H1 (cell line): Measurements from ENCODE around the gene PI4KA. TPM values are rescaled to one million over a fixed set of nuclear protein-coding genes. Genes with fewer than 3 reads are reported as not detected.

ENCODE experiments used
- CTCF ChIA-PET: fragments of 300-600 bp; sonication (Branson Sonifier 250); formaldehyde crosslinking; loops from one replicate; lab custom pipeline; 2021; ENCODE audit not compliant: partially characterized antibody; lab: Charles Lee
- POLR2A ChIA-PET: fragments of 300-600 bp; sonication (Branson Sonifier 250); formaldehyde crosslinking; loops from one replicate; lab custom pipeline; 2021; ENCODE audit warnings: inconsistent platforms; ENCODE audit not compliant: partially characterized antibody; lab: Charles Lee
- DNase-seq, 2 experiments: peaks; one replicate each; pipeline versions ENCODE4 v3.0.0 to v3.0.0-alpha.2; 2010 to 2022; ENCODE audit warnings: low spot score in 2 of 2, low read depth in 1 of 2, mixed read lengths in 1 of 2
- FAIRE-seq: peaks from 2 replicates; lab custom pipeline; 2011; peaks lifted over from hg19 to GRCh38; lab: Jason Lieb, UNC
- H2AFZ ChIP-seq: 2 replicates; pipeline ENCODE4 v1.8.1; 2012; ENCODE audit warnings: low read length, inconsistent platforms
- H2AK5ac ChIP-seq: 2 replicates; pipeline ENCODE4 v1.6.1; 2013; ENCODE audit warnings: low read depth, low read length
- H2BK120ac ChIP-seq: replicated peaks from 2 replicates; pipeline ENCODE3; 2013; ENCODE audit warnings: low read depth, low read length, inconsistent platforms
- H2BK12ac ChIP-seq: 2 replicates; pipeline ENCODE4 v1.6.1; 2013; ENCODE audit warnings: low read depth, low read length
- H2BK15ac ChIP-seq: 2 replicates; pipeline ENCODE4 v1.6.1; 2013; ENCODE audit warnings: low read length
- H2BK20ac ChIP-seq: 2 replicates; pipeline ENCODE4 v1.6.1; 2013; ENCODE audit warnings: low read length
- H2BK5ac ChIP-seq: 2 replicates; pipeline ENCODE4 v1.6.1; 2013; ENCODE audit warnings: low read depth, low read length
- H3K14ac ChIP-seq: 2 replicates; pipeline ENCODE4 v1.6.1; 2013; ENCODE audit warnings: inconsistent platforms; ENCODE audit not compliant: insufficient read length
- H3K18ac ChIP-seq: 2 replicates; pipeline ENCODE4 v1.6.1; 2013; ENCODE audit warnings: low read length; ENCODE audit errors: extremely low read depth
- H3K23ac ChIP-seq: 2 replicates; pipeline ENCODE4 v1.6.1; 2013; ENCODE audit warnings: inconsistent platforms; ENCODE audit not compliant: insufficient read length
- H3K23me2 ChIP-seq: 2 replicates; pipeline ENCODE4 v1.6.1; 2013; ENCODE audit warnings: low read depth, low read length
- H3K27ac ChIP-seq: 2 replicates; pipeline ENCODE4 v1.6.1; 2011; ENCODE audit warnings: low read depth, low read length, inconsistent platforms
- H3K27me3 ChIP-seq, 4 experiments: replicated peaks in 1 of 4; 1 replicate in 1 of 4; 2 replicates in 3 of 4; pipeline versions ENCODE4 v1.6.1 to v1.8.1; 2011 to 2013; ENCODE audit warnings: low read length in 3 of 4, mild to moderate bottlenecking in 3 of 4, inconsistent platforms in 2 of 4, mixed read lengths in 2 of 4, moderate library complexity in 1 of 4; ENCODE audit not compliant: control insufficient read depth in 3 of 4, insufficient read depth in 3 of 4; ENCODE audit errors: extremely low read depth in 1 of 4
- H3K36me3 ChIP-seq, 4 experiments: 2 replicates each; pipeline versions ENCODE4 v1.6.1 to v1.8.1; 2011 to 2013; ENCODE audit warnings: mild to moderate bottlenecking in 4 of 4, low read length in 3 of 4, moderate library complexity in 2 of 4, control low read depth in 1 of 4, inconsistent platforms in 1 of 4; ENCODE audit not compliant: insufficient read depth in 4 of 4, control insufficient read depth in 2 of 4
- H3K4ac ChIP-seq: replicated peaks from 2 replicates; pipeline ENCODE3; 2013; ENCODE audit warnings: low read length, low read depth, mixed read lengths, inconsistent platforms; ENCODE audit not compliant: insufficient read length
- H3K4me1 ChIP-seq, 4 experiments: replicated peaks in 1 of 4; 1 replicate in 1 of 4; 2 replicates in 3 of 4; pipeline versions ENCODE4 v1.6.1 to v1.8.1; 2011 to 2013; ENCODE audit warnings: low read length in 3 of 4, inconsistent platforms in 2 of 4, mixed read lengths in 1 of 4; ENCODE audit not compliant: insufficient read depth in 4 of 4, control insufficient read depth in 3 of 4
- H3K4me2 ChIP-seq, 2 experiments: 2 replicates each; pipeline versions ENCODE4 v1.6.1 to v1.8.1; 2011 to 2013; ENCODE audit warnings: low read depth in 2 of 2, low read length in 2 of 2, control low read depth in 1 of 2, inconsistent platforms in 1 of 2, mild to moderate bottlenecking in 1 of 2; ENCODE audit not compliant: insufficient read depth in 1 of 2
- H3K4me3 ChIP-seq, 4 experiments: fragments of 200-600, 300-600 bp in 1 of 4; sonication (generic), shearing (Covaris generic), sonication (Bioruptor Twin) in 1 of 4; 2 replicates each; pipeline versions ENCODE4 v1.5.1 to v1.8.1; 2011 to 2016; ENCODE audit warnings: low read length in 4 of 4, low read depth in 3 of 4, control low read depth in 2 of 4, inconsistent platforms in 2 of 4, mild to moderate bottlenecking in 2 of 4, mixed read lengths in 1 of 4, moderate library complexity in 1 of 4; ENCODE audit not compliant: insufficient read depth in 2 of 4; ENCODE audit errors: extremely low read depth in 1 of 4
- H3K56ac ChIP-seq: replicated peaks from 2 replicates; pipeline ENCODE3; 2013; ENCODE audit warnings: low read depth, mild to moderate bottlenecking, mixed read lengths, low read length, inconsistent platforms; ENCODE audit not compliant: insufficient read length
- H3K79me1 ChIP-seq: 2 replicates; pipeline ENCODE4 v1.6.1; 2013; ENCODE audit warnings: low read depth, low read length, control low read depth
- H3K79me2 ChIP-seq, 2 experiments: 2 replicates each; pipeline versions ENCODE4 v1.6.1 to v1.8.1; 2012 to 2013; ENCODE audit warnings: low read length in 2 of 2, mild to moderate bottlenecking in 2 of 2, inconsistent platforms in 1 of 2; ENCODE audit not compliant: insufficient read depth in 2 of 2, control insufficient read depth in 1 of 2
- H3K9ac ChIP-seq, 4 experiments: replicated peaks in 1 of 4; 1 replicate in 1 of 4; 2 replicates in 3 of 4; pipeline versions ENCODE4 v1.6.1 to v1.8.1; 2011 to 2013; ENCODE audit warnings: low read depth in 3 of 4, low read length in 3 of 4, control low read depth in 2 of 4, mild to moderate bottlenecking in 2 of 4, moderate library complexity in 2 of 4, inconsistent platforms in 1 of 4; ENCODE audit errors: extremely low read depth in 1 of 4
- H3K9me3 ChIP-seq, 2 experiments: 2 replicates each; pipeline versions ENCODE4 v1.6.1 to v1.8.1; 2012 to 2013; ENCODE audit warnings: mild to moderate bottlenecking in 2 of 2, moderate library complexity in 2 of 2, control low read depth in 1 of 2, inconsistent platforms in 1 of 2, low read depth in 1 of 2, low read length in 1 of 2, mixed read lengths in 1 of 2; ENCODE audit not compliant: insufficient read depth in 2 of 2
- H4K20me1 ChIP-seq, 2 experiments: replicated peaks in 1 of 2; 2 replicates each; pipeline versions ENCODE3 to v1.8.1; 2011 to 2013; ENCODE audit warnings: inconsistent platforms in 2 of 2, low read length in 2 of 2, mild to moderate bottlenecking in 1 of 2; ENCODE audit not compliant: insufficient read depth in 2 of 2, control insufficient read depth in 1 of 2
- H4K5ac ChIP-seq: 2 replicates; pipeline ENCODE4 v1.6.1; 2013; ENCODE audit warnings: low read length, low read depth, mixed read lengths, inconsistent platforms; ENCODE audit not compliant: insufficient read length
- H4K8ac ChIP-seq: 2 replicates; pipeline ENCODE4 v1.8.0; 2013; ENCODE audit warnings: mild to moderate bottlenecking, moderate library complexity, low read length, inconsistent platforms; ENCODE audit not compliant: insufficient read depth; ENCODE audit errors: extremely low read depth
- H4K91ac ChIP-seq: replicated peaks from 2 replicates; pipeline ENCODE3; 2013; ENCODE audit warnings: low read length, mixed read lengths, inconsistent platforms; ENCODE audit not compliant: insufficient read length
- MAFK ChIP-seq: IDR thresholded peaks from 2 replicates; pipeline ENCODE4 v1.6.1; 2012; ENCODE audit warnings: low read depth, mild to moderate bottlenecking, improper control_type of control experiment, low read length
- WGBS, 2 experiments: shearing (Covaris generic) in 1 of 2; methylation state at CpG; one replicate each; pipeline versions ENCODE4 v1.1.6 to v1.1.7; 2013 to 2015; ENCODE audit warnings: low lambda C conversion rate in 2 of 2, mixed read lengths in 2 of 2, inconsistent platforms in 1 of 2, low coverage in 1 of 2, missing lambda C conversion rate in 1 of 2; ENCODE audit not compliant: insufficient replicate concordance in 2 of 2, insufficient coverage in 1 of 2, insufficient read length in 1 of 2; ENCODE audit errors: extremely low coverage in 1 of 2, missing lambda C conversion rate in 1 of 2; 5-methylcytosine and 5-hydroxymethylcytosine counted together
- polyA plus RNA-seq, 7 experiments: library from polyadenylated mRNA; depleted of rRNA in 3 of 7; stranded (reverse) in 5 of 7; unstranded in 2 of 7; fragments of >200 nt in 5 of 7; fragments of 200-250 nt in 2 of 7; gene quantifications; 1 replicate in 5 of 7; 2 replicates in 1 of 7; 4 replicates in 1 of 7; pipeline versions ENCODE4 v1.2.1 to v1.2.3, GENCODE V29; 2011 to 2013; ENCODE audit warnings: missing spikeins in 2 of 7, mixed read lengths in 2 of 7
- total RNA-seq: library from RNA; stranded (reverse); fragmentation: NEBNext Ultra II Directional; extraction: Animal tissue kit (Norgen Biotek cat#: 25700); gene quantifications from 2 replicates; pipeline ENCODE4 v1.2.1, GENCODE V29; 2021

Gene PI4KA
- total and polyA plus RNA-seq, 2 of the 8 experiments (the other 6 are each of a cell fraction or from before 2014, with no cell fraction given) = 22.5 to 37.7 TPM

DNA sequence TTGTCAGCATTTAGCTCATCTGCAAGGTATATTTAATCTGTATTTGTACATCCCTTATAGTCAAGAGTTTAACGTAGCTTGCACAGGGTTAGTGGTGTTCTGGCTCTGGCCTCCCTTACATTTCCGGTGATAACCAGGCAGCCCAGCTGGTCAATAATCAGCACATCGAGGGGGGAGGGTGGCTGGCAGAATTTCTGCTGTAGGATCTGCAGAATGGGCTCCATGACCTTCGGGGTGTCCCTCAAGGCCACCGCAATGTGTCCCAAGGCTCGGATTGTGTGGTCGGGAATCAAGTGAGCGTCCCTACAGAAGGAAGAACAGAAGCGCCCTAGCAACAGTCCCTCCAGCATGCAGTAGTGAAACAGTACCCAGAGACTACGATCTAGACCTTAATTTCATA is 59.6 kb downstream of the PI4KA start:
- Histone ChIP-seq H4K5ac (no peak overlapping the region), H3K36me3 (peaks cover 0 to 5% (median 2%) of the 10 kb centered on the region in 4 experiments; a peak in 4 of 8 replicates), H3K79me1 (no peaks in the 10 kb centered on the region), H3K23ac (no peak overlapping the region), H3K9me3 (no peaks in the 10 kb centered on the region), H2AK5ac (no peak overlapping the region), H2AFZ (no peak overlapping the region), H2BK12ac (no peak overlapping the region), H3K23me2 (no peaks in the 10 kb centered on the region), H4K91ac (no peak overlapping the region), H4K8ac (no peak overlapping the region), H2BK5ac (no peak overlapping the region), H3K14ac (no peak overlapping the region), H3K79me2 (no peaks in the 10 kb centered on the region), H2BK120ac (no peak overlapping the region), H3K4me1 (no peaks in the 10 kb centered on the region; a peak in 1 of 7 replicates), H3K18ac (no peak overlapping the region), H3K4me3 (no peak overlapping the region), H3K27me3 (no peaks in the 10 kb centered on the region), H4K20me1 (no peaks in the 10 kb centered on the region), H2BK20ac (no peak overlapping the region), H3K56ac (no peak overlapping the region), H3K27ac (no peak overlapping the region), H3K9ac (no peak overlapping the region), H2BK15ac (no peak overlapping the region), H3K4ac (no peak overlapping the region), H3K4me2 (no peak overlapping the region)
- TF ChIP-seq MAFK = no peak
- FAIRE-seq = no peak
- ChIA-PET CTCF (interaction anchor here (2.0 kb wide), 1 partner anchor 14 kb away, joined by 15 read pairs; no protein-coding TSS in a partner anchor), POLR2A (no interaction called here)
- 90% methylated on average over 10 of the region's 10 CpGs; no CpG with 5 or more reads in 1 of the 2 experiments for WGBS, 2 experiments
- DNase-seq = no peak
